GM23338 (cell line): Measurements from ENCODE around the gene KLHL17. TPM values are rescaled to one million over a fixed set of nuclear protein-coding genes. Genes with fewer than 3 reads are reported as not detected.

Source experiments
- ATAC-seq: fragments of 200-7000 bp; cut with Tn5 transposase; 3 replicates; pipeline ENCODE4 v1.9.1; 2020
- DNase-seq: peaks from one replicate; pipeline ENCODE4 v3.0.0-alpha.2; 2015; ENCODE audit warnings: low spot score
- H2AFZ ChIP-seq: fragments of 200-600 bp; sonication (generic); 2 replicates; pipeline ENCODE4 v1.8.0; 2016; ENCODE audit warnings: antibody characterized with exemption, mild to moderate bottlenecking, moderate library complexity
- H3F3A ChIP-seq: fragments of 200-600 bp; sonication (generic); replicated peaks from 2 replicates; pipeline ENCODE4 v1.8.0; 2017; ENCODE audit warnings: antibody characterized with exemption, mixed run types, low read depth
- H3K27ac ChIP-seq: fragments of 200-600 bp; sonication (generic); 2 replicates; pipeline ENCODE4 v1.6.1; 2016; ENCODE audit warnings: low read depth
- H3K27me3 ChIP-seq: fragments of 200-600 bp; sonication (generic); 2 replicates; pipeline ENCODE4 v1.8.0; 2016; ENCODE audit warnings: mild to moderate bottlenecking, mixed run types, moderate library complexity; ENCODE audit not compliant: insufficient read depth
- H3K36me3 ChIP-seq: fragments of 200-600 bp; sonication (generic); 2 replicates; pipeline ENCODE4 v1.8.0; 2016; ENCODE audit warnings: mild to moderate bottlenecking; ENCODE audit not compliant: insufficient read depth
- H3K4me1 ChIP-seq: fragments of 200-600 bp; sonication (generic); 2 replicates; pipeline ENCODE4 v1.8.0; 2016; ENCODE audit warnings: mild to moderate bottlenecking, moderate library complexity; ENCODE audit not compliant: insufficient read depth
- H3K4me2 ChIP-seq: fragments of 200-600 bp; sonication (generic); 2 replicates; pipeline ENCODE4 v1.7.1; 2017; ENCODE audit warnings: mixed run types
- H3K4me3 ChIP-seq: fragments of 200-600 bp; sonication (generic); 2 replicates; pipeline ENCODE4 v1.6.1; 2016; ENCODE audit warnings: mixed run types
- H3K79me2 ChIP-seq: fragments of 200-600 bp; sonication (generic); replicated peaks from 2 replicates; pipeline ENCODE4 v1.8.0; 2017; ENCODE audit warnings: mild to moderate bottlenecking; ENCODE audit not compliant: insufficient read depth
- H3K9me2 ChIP-seq: fragments of 200-600 bp; sonication (generic); 2 replicates; pipeline ENCODE4 v1.8.0; 2017; ENCODE audit not compliant: insufficient read depth
- H4K20me1 ChIP-seq: fragments of 200-600 bp; sonication (generic); replicated peaks from 2 replicates; pipeline ENCODE4 v1.8.0; 2017; ENCODE audit warnings: mild to moderate bottlenecking; ENCODE audit not compliant: insufficient read depth
- H3K27ac Mint-ChIP-seq: 2 replicates; pipeline ENCODE4 v1.8.0; 2020; ENCODE audit warnings: inconsistent platforms, mild to moderate bottlenecking, moderate library complexity, mixed read lengths
- H3K27me3 Mint-ChIP-seq: 3 replicates; pipeline ENCODE4 v1.8.0; 2022; ENCODE audit warnings: low read depth, mild to moderate bottlenecking, moderate library complexity, mixed read lengths, inconsistent platforms; ENCODE audit not compliant: insufficient read depth, poor library complexity
- H3K36me3 Mint-ChIP-seq: 3 replicates; pipeline ENCODE4 v1.8.0; 2021; ENCODE audit warnings: low read depth, mild to moderate bottlenecking, inconsistent platforms, moderate library complexity, mixed read lengths
- H3K4me1 Mint-ChIP-seq: 3 replicates; pipeline ENCODE4 v1.8.0; 2020; ENCODE audit warnings: mild to moderate bottlenecking, inconsistent platforms, mixed read lengths
- H3K4me3 Mint-ChIP-seq: 3 replicates; pipeline ENCODE4 v1.8.0; 2021; ENCODE audit warnings: moderate library complexity, mild to moderate bottlenecking, inconsistent platforms, mixed read lengths
- H3K9me3 Mint-ChIP-seq: 3 replicates; pipeline ENCODE4 v1.8.0; 2020; ENCODE audit warnings: moderate library complexity, mild to moderate bottlenecking, inconsistent platforms, mixed read lengths
- CREB1 ChIP-seq: fragments of 250-450 bp; sonication (Bioruptor Pico); IDR thresholded peaks from 2 replicates; pipeline ENCODE4 v1.5.0; 2020; ENCODE audit warnings: low read depth, mild to moderate bottlenecking, moderate library complexity
- EZH2phosphoT487 ChIP-seq: fragments of 200-600 bp; sonication (generic); IDR thresholded peaks from one replicate; pipeline ENCODE4 v1.8.1; 2018; ENCODE audit warnings: antibody characterized with exemption; ENCODE audit not compliant: unreplicated experiment
- JUNB ChIP-seq: IDR thresholded peaks from one replicate; pipeline ENCODE4 v1.6.1; 2016; ENCODE audit warnings: antibody characterized with exemption; ENCODE audit not compliant: unreplicated experiment
- NANOG ChIP-seq: IDR thresholded peaks from 2 replicates; pipeline ENCODE4 v1.6.1; 2016; ENCODE audit warnings: antibody characterized with exemption, borderline replicate concordance
- POLR2AphosphoS5 ChIP-seq: IDR thresholded peaks from 2 replicates; pipeline ENCODE4 v1.6.1; 2016; ENCODE audit warnings: antibody characterized with exemption, low read depth
- STAT1 ChIP-seq: IDR thresholded peaks from one replicate; pipeline ENCODE4 v1.6.1; 2016; ENCODE audit warnings: antibody characterized with exemption; ENCODE audit not compliant: unreplicated experiment
- ZNF114 ChIP-seq: fragments of 250-450 bp; sonication (Bioruptor Pico); IDR thresholded peaks from 2 replicates; pipeline ENCODE4 v1.5.0; 2020; ENCODE audit warnings: mild to moderate bottlenecking, moderate library complexity
- ZNF462 ChIP-seq: fragments of 250-450 bp; sonication (Bioruptor Pico); IDR thresholded peaks from 2 replicates; pipeline ENCODE4 v1.5.0; 2020; ENCODE audit warnings: mild to moderate bottlenecking, moderate library complexity
- polyA plus RNA-seq: library from polyadenylated mRNA; unstranded; fragments of >200 nt; fragmentation: Nextera tagmentation; extraction: Ambion mirVana; gene quantifications from 2 replicates; pipeline ENCODE4 v1.2.1, GENCODE V29; 2016
- total RNA-seq: library from RNA; depleted of rRNA; stranded (reverse); fragments of >200 nt; shearing (Covaris generic); gene quantifications from 2 replicates; pipeline ENCODE4 v1.2.3, GENCODE V29; 2014
- TF ChIP-seq, protein P1 (sequence below): IDR thresholded peaks from 2 replicates; pipeline ENCODE4 v1.6.1; 2016; ENCODE audit warnings: antibody characterized with exemption
- TF ChIP-seq, protein P2 (sequence below): IDR thresholded peaks from one replicate; pipeline ENCODE4 v1.6.1; 2018; ENCODE audit warnings: antibody characterized with exemption; ENCODE audit not compliant: unreplicated experiment

Gene KLHL17
- total and polyA plus RNA-seq, 2 experiments from 2014 or later: 16.5 to 37.1 TPM

DNA sequence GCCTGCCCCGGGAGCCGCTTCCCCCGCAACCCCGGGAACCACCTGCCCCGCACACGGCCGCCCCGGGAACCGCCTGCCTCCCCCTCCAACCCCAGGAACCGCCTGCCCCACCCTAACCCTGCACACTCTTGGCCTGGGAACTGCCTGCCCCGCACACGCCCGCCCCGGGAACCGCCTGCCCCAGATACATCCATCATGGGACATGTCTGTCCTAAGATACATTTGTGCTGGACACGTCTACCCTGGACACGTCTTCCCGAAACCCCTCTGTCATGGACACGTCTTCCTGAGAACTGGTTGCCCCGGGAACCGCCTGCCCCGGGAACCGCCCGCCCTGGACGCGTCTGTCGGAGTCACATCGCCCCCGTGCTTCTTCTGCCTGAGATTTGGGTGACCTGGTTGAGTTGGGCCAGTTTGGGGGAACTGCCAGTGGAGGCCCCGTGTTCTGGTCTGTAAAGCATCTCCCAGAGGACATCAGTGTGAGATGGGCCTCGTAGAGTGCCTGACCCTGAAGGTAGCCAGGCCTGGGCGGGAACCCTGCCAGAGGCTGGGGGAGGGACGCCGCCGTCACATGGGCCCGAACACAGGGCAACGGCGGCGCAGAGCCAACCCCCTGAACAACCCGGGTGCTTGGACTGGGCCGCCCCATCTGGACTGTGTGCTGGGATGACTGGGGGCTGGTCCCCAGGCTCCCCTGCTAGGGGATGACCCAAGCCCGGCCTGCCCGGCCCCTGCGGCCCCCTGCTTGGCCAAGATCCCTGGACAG is 17.9 kb downstream of the KLHL17 start:
- Mint-ChIP-seq H3K4me3 (no peak overlapping the region), H3K27me3 (peaks cover 24% of the 10 kb centered on the region), H3K4me1 (peaks cover 4% of the 10 kb centered on the region), H3K9me3 (peaks cover 5% of the 10 kb centered on the region), H3K27ac (no peak overlapping the region), H3K36me3 (peaks cover 5% of the 10 kb centered on the region)
- no peak for DNase-seq
- Histone ChIP-seq H3K27me3 (peaks cover 1% of the 10 kb centered on the region), H3K4me1 (no peaks in the 10 kb centered on the region; the same call in 1 of the 2 replicates), H3K9me2 (no peaks in the 10 kb centered on the region), H3K4me2 (no peak overlapping the region), H4K20me1 (no peaks in the 10 kb centered on the region), H3K4me3 (no peak overlapping the region), H3K79me2 (no peaks in the 10 kb centered on the region), H2AFZ (no peak overlapping the region), H3K27ac (no peak overlapping the region), H3F3A (no peaks in the 10 kb centered on the region), H3K36me3 (no peaks in the 10 kb centered on the region)
- TF ChIP-seq EZH2phosphoT487: no peak
- TF ChIP-seq ZNF114 (CRISPR knock-in tag): no peak
- TF ChIP-seq, protein P1, sequence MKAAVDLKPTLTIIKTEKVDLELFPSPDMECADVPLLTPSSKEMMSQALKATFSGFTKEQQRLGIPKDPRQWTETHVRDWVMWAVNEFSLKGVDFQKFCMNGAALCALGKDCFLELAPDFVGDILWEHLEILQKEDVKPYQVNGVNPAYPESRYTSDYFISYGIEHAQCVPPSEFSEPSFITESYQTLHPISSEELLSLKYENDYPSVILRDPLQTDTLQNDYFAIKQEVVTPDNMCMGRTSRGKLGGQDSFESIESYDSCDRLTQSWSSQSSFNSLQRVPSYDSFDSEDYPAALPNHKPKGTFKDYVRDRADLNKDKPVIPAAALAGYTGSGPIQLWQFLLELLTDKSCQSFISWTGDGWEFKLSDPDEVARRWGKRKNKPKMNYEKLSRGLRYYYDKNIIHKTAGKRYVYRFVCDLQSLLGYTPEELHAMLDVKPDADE: no peak
- TF ChIP-seq, protein P2, sequence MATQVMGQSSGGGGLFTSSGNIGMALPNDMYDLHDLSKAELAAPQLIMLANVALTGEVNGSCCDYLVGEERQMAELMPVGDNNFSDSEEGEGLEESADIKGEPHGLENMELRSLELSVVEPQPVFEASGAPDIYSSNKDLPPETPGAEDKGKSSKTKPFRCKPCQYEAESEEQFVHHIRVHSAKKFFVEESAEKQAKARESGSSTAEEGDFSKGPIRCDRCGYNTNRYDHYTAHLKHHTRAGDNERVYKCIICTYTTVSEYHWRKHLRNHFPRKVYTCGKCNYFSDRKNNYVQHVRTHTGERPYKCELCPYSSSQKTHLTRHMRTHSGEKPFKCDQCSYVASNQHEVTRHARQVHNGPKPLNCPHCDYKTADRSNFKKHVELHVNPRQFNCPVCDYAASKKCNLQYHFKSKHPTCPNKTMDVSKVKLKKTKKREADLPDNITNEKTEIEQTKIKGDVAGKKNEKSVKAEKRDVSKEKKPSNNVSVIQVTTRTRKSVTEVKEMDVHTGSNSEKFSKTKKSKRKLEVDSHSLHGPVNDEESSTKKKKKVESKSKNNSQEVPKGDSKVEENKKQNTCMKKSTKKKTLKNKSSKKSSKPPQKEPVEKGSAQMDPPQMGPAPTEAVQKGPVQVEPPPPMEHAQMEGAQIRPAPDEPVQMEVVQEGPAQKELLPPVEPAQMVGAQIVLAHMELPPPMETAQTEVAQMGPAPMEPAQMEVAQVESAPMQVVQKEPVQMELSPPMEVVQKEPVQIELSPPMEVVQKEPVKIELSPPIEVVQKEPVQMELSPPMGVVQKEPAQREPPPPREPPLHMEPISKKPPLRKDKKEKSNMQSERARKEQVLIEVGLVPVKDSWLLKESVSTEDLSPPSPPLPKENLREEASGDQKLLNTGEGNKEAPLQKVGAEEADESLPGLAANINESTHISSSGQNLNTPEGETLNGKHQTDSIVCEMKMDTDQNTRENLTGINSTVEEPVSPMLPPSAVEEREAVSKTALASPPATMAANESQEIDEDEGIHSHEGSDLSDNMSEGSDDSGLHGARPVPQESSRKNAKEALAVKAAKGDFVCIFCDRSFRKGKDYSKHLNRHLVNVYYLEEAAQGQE: no peak
- TF ChIP-seq CREB1 (CRISPR knock-in tag): no peak
- no peak for TF ChIP-seq NANOG
- no peak for TF ChIP-seq STAT1
- no peak for TF ChIP-seq JUNB
- no peak for TF ChIP-seq POLR2AphosphoS5
- no peak for TF ChIP-seq ZNF462
- ATAC-seq: no peak
